ENCODE measurements around the gene MSN.
"Not testable (repeated sequence)": the region's sequence is repeated elsewhere in the genome, so short reads cannot be mapped to it uniquely, and the experiment has no call there.

Gene MSN

DNA sequence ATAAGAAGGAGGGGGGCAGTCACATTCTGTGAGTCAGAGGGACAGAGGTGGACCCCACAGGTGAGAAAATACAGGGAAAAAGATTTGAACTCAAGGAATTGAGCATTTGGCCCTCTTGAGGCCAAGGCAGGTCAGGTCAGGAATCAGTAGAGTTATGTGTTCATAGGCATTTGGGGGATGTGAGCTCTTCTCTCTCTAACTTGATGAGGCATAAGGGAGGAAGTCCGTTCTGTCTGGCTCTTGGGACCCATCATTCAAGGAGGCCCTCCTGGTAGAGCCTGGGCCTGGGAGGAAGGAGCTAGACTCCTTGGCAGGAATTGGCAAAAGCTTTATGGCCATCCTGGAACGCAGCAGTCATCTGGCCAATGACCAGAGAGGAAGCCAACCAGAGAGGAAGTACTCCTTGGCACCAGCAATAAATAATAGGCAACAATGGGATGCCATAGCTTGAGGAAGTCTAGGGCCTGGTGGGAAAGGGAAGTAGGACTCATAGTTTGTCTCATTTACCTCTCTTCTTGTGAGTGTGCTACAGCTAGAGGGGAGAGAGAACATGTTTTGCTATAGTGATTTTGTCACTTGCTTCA lies 53.0 kb downstream of the MSN start:
- no peak for DNase-seq (ENCODE audit: low spot score)

- DNase-seq (ENCODE audit: low spot score): no peak
Measured at GRCh38 chrX:65723706-65724105, 56.3 kb downstream of the MSN start.

DNA sequence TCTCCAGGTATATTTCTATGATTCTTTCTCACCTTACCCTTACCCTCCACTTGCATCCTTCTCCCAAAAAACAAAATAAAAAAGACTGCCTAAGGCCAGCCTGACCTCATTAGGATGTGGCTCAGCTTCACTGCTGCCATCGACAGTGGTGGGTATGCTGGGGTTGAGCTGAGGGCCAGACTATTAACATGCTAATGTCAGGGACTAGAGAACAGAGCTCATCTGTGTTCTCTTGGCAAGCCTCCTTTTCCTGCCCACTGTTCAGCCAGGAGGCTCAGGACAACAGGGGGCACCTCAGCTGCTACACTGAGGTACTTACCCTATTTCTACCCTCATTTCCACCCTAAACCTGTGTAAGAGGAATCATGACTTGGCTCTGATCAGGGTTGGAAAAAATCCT lies 59.3 kb downstream of the MSN start:
- DNase-seq (ENCODE audit: low spot score): no peak

DNA sequence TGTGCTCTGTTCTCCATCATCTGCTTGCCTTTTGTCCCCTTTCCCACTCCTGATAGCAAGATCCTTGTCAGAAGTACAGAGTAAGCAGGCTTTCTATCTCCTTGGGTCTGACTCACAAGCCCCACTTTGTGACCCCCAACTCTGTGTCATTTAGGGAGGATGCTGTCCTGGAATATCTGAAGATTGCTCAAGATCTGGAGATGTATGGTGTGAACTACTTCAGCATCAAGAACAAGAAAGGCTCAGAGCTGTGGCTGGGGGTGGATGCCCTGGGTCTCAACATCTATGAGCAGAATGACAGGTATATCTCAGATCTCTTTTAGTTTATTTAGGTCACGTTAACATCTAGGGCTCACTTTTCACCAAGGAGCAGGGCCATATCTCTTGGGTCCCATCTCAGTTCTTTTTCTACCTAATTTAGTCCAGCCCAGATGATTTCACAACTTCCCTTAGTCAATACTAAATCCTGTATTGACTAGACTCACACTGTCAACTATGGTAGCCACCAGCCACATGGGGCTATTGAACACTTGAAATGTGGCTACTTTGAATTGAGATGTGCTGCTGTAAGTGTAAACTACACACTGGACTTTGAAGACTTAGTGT lies 64.3 kb downstream of the MSN start:
- DNase-seq (ENCODE audit: low spot score): no peak

- DNase-seq (ENCODE audit: low spot score): no peak
Measured at GRCh38 chrX:65740909-65741308, 73.5 kb downstream of the MSN start.

- no peak for DNase-seq (ENCODE audit: low spot score)
Measured at GRCh38 chrX:65741823-65742222, 74.4 kb downstream of the MSN start.

DNA sequence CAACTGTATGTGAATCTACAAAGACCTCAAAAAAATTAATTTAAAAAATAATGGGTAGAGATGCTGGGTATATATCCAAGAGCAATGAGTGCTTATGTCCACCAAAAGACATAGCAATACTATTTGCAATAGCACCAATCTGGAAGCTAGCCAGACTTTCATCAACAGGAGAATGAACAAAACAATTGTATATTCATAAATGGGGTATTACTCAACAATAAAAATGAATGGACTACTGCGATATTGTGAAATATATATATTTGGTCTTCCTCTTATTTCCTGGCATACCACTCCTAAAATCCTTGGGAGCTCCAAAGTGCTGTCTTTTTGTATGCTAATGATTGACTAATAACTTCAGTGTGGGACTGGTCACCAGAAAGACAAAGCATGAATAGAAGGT lies 77.5 kb downstream of the MSN start:
- no peak for DNase-seq (ENCODE audit: low spot score)

DNA sequence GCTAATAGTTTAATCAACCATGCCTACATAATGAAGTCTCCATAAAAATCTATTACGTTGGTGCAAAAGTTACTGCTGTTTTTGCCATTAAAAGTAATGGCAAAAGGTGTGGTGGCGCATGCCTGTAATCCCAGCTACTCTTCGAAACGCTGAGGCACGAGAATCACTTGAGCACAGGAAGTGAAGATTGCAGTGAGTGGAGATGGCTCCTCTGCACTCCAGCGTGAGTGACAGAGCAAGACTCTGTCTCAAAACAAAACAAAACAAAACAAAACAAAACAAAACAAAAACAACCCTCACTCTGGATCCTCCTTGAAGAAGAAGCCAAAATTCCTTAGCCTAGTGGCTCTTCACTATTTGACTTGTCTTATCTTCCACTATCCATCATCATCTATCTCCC lies 78.0 kb downstream of the MSN start:
- DNase-seq (ENCODE audit: low spot score): no peak

- DNase-seq (ENCODE audit: low spot score): no peak
Measured at GRCh38 chrX:65745992-65746391, 78.5 kb downstream of the MSN start.

GRCh38 chrX:65750674-65751469 lies 83.4 kb downstream of the MSN start:
- no peak for DNase-seq (ENCODE audit: low spot score)

DNA sequence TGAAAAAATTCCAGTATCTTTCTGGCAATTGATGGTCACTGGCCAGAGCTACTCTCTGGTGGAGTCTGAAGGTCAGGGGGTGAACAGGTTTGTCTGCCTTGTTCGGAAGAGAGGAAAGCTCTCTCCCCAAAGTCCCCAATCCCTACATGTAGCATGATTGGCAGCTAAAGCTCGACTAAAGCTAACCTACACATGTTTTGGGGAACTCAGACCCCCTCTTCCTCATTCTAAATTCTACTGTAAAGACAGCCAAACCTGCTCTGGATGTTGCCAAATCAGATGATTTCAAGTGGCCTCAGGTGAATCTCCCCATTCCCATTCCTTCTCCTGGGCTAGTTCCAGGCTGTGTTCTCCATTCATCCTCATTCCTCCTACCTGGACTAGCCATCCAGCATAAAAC lies 84.1 kb downstream of the MSN start:
- no peak for DNase-seq (ENCODE audit: low spot score)

DNA sequence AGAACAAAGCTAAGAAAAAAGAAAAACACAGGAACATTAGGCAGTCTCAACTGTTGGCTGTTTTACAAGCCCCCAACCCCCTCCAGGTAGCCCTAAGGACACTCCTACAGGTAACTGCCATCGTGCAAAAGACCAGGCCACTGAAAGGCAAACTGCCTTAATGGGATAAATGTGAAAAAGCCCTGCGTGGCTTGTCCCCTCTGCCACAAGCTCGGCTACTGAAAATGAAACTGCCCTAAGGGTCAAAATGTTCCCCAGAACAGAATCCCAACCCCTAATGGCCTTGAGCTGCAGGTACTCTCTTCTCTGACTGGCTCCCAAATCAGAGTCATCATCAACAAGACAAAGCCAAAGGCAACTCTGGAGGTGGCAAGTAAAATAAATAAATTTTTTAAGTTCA lies 84.8 kb downstream of the MSN start:
- no peak for DNase-seq (ENCODE audit: low spot score)

GRCh38 chrX:65755786-65756185 lies 88.3 kb downstream of the MSN start:
- DNase-seq (ENCODE audit: low spot score): no peak

DNA sequence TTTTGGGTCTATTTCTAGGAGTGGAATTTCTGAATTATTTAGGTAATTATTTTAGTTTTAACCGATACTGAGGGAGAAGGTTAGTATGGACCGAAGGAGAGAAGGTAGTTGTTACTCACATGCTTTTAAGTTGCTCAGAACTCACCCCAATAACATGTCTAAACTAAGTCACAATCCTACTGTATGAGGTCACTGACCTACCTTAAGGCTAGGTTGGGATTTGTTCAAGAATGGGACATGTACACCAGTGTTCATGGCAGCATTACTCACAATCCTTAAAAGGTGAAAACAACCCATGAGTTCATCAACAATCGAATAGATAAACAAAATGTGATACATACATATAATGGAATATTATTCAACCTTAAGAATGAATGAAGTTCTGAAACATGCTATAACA lies 90.5 kb downstream of the MSN start:
- no peak for DNase-seq (ENCODE audit: low spot score)

DNA sequence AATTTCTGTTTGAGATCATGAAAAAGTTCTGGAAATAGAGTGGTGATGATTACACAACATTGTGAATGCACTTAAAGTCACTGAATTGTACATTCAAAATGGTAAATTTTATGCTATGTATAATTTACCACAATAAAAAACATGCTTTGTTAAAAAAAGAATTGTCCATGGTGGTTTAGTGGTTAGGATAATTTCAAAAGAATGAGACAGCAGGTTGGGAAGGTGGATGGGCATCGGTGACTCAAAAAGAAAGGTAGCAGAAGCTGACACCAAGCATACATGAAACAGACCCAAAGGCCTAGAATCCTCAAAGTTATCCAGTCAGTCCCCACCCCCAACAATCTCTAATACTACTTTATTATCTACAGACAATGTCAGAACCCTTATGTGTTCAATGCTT lies 91.1 kb downstream of the MSN start:
- DNase-seq (ENCODE audit: low spot score): no peak

DNA sequence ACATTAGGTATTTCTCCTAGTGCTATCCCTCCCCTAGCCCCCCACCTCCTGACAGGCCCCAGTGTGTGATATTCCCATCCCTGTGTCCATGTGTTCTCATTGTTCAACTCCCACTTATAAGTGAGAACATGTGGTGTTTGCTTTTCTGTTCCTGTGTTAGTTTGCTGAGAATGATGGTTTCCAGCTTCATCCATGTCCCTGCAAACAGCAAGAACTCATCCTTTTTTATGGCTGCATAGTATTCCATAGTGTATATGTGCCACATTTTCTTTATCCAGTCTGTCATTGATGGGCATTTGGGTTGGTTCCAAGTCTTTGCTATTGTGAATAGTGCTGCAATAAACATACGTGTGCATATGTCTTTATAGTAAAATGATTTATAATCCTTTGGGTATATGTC lies 92.1 kb downstream of the MSN start:
- DNase-seq (ENCODE audit: low spot score): not testable (repeated sequence)

- DNase-seq (ENCODE audit: low spot score): no peak
Measured at GRCh38 chrX:65769564-65770292, 102.3 kb downstream of the MSN start.

DNA sequence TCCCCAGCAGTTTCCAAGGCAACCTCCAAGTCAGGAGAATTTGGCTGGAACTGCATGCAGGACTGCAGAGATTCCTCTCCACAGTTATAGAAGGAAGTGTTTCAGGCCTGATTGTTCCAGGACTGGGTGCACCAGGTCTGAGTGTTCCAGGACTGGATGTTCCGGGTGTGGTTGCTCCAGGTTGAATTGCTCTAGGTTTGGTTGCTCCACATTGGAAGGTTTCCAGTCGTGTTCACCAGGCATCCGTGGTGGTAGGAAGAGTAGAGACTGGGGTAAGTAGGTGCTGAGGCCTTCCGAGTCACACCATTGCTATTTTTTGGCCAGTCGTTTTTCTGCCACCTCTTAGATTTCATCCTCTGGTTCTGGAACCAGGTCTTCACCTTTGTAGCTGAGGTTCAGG lies 105.4 kb downstream of the MSN start:
- no peak for DNase-seq (ENCODE audit: low spot score)

DNA sequence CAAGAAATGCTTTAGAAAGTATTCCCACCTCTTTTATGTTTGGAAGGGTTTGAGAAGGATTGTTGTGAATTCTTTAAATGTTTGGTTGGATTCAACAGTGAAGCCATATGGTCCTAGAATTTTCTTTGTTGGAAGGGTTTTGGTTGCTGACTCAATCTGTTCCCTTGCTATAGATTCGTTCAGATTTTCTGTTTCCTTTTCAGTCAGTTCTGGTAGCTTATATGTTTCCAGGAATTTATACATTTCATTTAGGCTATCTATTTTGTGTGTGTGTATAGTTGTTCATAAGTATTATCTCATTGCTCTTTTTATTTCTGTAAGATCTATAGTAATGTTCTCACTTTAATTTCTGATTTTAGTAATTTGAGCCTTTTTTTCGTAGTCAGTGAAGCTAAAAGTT lies 114.4 kb downstream of the MSN start:
- DNase-seq (ENCODE audit: low spot score): no peak

DNA sequence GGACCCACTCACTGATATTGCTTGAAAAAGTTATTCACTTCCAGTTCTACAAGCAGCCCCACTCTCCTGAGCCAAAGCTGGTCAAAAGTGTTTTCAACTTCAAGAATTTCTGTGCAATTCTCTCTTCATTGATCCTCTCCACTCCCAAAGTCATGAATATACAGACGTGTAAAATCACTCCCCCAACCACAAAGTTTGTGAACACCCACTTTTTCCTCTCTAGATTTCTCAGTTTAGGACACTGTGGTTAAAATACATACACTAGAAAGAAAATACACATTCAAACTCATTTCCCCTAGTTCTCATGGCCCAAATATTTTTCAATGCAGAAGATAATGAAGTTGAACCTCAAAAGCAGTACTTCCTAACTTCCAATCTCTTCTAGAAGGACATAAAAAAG lies 116.3 kb downstream of the MSN start:
- no peak for DNase-seq (ENCODE audit: low spot score)
